ENCODE measurements around the gene F13B.
"Not testable (repeated sequence)": the region's sequence is repeated elsewhere in the genome, so short reads cannot be mapped to it uniquely, and the experiment has no call there.

The F13B gene

GRCh38 chr1:197042676-197043341 lies 24.3 kb downstream of the F13B start:
- no peak for DNase-seq

GRCh38 chr1:197041486-197042353 lies 25.3 kb downstream of the F13B start:
- DNase-seq, result no peak

- DNase-seq, result no peak
These were observed 30.2 kb downstream of the F13B start for GRCh38 chr1:197036861-197037260.

DNA sequence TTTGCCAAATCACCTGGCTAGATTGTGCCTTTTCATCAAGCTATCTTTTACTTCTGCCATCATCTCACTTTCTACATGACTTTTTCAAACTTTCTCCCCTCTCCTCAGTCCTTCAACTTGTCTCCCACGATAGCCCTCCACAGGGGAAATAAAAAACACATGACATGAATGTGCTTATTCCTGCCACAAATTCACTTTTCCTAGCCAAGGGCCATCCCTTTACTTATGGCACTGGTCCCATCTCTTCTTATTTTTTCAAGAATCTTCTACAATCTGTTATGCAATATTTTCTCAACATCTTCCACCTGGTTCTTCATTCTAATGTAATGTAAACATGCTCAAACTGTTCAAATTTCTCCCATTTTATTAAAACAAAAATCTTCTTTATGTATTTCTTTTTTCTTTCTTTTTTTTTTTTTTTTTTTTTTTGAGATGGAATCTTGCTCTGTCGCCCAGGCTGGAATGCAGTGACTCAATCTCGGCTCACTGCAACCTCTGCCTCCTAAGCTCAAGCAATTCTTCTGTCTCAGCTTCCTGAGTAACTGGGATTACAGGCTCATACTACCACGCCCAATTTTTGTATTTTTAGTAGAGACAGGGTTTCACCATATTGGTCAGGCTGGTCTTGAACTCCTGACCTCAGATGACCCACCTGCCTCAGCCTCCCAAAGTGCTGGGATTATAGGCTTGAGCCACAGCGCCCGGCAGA lies 32.3 kb downstream of the F13B start:
- not testable (repeated sequence) for DNase-seq

DNA sequence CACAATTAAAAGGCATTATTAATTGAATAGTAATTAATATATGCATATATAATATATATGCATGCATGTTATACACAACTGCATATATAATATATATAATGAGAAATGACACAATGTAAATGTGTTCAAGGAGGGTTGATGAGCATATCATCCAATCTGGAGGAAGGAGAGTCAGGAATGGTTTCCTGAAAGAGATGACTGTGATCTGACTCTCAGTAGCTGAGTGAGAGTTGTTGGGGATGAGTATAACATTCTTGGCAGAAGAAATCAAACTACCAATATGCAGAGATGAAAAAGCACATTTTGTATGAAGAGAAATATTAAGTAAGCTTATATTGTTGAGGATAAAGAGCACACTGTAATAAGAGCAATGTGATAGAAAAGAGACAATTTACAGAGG lies 37.3 kb downstream of the F13B start:
- DNase-seq, result no peak

GRCh38 chr1:197027359-197027758 lies 39.7 kb downstream of the F13B start:
- DNase-seq, result no peak

GRCh38 chr1:197024460-197024859 lies 42.6 kb downstream of the F13B start:
- DNase-seq, result no peak

DNA sequence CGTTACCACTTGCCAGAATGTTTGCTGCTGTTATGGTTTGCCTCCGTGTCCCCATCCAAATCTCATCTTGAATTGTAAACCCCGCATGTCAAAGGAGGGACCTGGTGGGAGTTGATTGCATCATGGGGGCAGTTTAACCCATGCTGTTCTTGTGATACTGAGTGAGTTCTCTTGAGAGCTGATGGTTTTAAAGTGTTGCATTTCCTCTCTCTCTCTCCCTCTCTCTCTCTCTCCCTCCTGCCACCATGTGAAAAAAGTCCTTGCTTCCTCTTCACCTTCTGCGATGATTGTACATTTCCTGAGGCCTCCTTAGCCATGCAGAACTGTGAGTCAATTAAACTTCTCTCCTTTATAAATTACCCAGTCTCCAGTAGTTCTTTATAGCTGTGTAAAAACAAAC lies 45.3 kb downstream of the F13B start:
- no peak for DNase-seq

DNA sequence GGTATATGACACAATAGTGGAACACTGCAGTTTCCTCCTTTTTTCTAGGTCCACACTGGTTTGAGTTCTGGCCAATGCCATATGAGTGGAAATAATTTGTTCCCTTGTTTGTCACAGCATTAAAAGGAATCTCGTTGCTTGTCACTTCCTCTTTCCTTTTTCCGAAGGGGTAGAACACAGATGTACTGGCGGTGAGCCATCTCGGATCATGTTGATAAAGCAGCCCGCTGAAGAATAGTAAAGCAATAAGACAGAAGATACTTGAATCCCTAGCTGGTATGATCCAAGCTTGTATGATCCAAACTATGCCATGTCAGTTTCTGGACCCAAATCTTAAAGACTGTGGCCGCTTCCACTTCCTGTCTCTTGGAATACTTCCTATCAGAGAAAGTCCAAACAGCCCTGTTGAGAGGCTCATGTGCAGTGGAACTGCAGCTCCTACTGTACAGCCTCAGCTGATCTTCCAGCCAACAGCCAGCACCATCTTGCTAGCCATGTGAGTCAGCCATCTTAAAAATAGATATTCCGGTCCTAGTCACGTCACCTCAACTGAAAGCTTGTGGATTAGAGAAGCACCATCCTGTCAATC lies 49.4 kb downstream of the F13B start:
- DNase-seq, result no peak

- no peak for DNase-seq
These were observed 50.3 kb downstream of the F13B start for GRCh38 chr1:197016751-197017150.

DNA sequence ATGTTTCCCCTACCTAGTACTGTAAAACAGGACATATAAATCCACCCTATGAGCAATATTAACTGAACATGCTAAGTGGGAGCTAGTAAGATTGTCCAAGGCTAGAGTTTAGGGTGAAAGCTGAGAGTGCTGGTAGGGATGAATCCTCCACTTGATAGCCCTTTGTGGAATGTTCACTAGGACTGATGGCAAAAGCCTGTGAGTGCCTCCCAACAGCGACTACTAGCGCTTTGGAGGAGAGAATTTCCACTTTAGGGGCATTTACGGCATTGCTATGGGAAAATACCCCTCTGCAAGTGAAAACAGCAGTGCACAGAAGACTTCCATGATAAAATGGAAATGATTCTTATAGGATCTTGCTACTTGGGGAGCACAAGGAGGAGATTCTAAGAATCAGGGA lies 53.8 kb downstream of the F13B start:
- DNase-seq, result no peak

DNA sequence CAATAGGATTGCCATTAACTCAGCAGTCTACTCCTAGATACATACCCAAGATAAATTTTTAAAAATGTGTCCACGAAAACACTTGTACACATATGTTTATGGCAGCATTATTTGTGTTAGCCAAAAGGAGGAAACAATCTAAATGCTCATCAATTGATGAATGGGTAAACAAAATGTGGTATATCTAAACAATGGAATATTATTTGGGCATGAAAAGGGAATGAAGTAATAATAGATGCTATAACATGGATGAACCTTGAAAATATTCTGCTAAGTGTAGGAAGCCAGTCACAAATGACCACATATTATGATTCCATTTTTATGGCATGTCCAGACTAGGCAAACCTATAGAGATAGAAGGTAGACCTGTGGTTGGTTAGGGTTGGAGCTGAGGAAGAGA lies 55.4 kb downstream of the F13B start:
- DNase-seq, result no peak

DNA sequence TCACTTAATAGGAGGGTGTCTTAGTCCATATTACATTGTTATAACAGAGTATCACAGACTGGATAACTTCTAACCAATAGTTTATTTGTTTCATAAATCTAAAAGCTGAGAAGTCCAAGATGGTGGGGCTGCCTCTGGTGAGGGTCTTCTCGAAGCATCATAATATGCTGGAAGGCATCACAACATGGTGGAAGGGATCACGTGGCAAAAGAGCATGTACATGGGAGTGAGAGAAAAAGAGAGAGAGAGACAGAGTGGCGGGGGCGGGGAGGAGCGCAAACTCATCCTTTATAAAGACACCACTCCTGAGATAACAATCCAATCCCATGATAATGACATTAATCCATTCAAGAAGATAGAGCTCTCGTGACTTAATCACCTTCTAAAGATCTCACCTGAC lies 58.2 kb downstream of the F13B start:
- no peak for DNase-seq

GRCh38 chr1:197003132-197003531 lies 63.9 kb downstream of the F13B start:
- no peak for DNase-seq

DNA sequence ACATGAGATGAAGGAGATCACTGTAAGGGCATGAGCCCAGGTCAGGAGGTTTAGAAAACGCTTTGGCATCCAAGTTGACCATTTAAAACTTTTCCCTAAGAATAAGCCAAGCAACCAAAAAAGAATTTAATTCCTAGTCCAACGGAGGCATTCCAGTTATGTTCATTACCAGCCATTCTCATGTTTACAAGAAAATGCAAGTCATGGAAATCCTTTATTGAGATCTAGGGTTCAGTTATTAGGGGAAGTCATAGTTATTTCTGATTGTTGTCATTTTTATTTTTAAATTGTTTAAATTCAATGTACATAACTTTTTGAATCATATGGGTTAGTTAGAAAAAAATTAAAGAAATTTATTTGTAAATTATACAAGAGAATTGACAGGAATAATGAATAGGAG lies 65.2 kb downstream of the F13B start:
- no peak for DNase-seq

GRCh38 chr1:196997423-196997822 lies 69.6 kb downstream of the F13B start:
- no peak for DNase-seq

GRCh38 chr1:196993916-196994315 lies 73.1 kb downstream of the F13B start:
- no peak for DNase-seq

DNA sequence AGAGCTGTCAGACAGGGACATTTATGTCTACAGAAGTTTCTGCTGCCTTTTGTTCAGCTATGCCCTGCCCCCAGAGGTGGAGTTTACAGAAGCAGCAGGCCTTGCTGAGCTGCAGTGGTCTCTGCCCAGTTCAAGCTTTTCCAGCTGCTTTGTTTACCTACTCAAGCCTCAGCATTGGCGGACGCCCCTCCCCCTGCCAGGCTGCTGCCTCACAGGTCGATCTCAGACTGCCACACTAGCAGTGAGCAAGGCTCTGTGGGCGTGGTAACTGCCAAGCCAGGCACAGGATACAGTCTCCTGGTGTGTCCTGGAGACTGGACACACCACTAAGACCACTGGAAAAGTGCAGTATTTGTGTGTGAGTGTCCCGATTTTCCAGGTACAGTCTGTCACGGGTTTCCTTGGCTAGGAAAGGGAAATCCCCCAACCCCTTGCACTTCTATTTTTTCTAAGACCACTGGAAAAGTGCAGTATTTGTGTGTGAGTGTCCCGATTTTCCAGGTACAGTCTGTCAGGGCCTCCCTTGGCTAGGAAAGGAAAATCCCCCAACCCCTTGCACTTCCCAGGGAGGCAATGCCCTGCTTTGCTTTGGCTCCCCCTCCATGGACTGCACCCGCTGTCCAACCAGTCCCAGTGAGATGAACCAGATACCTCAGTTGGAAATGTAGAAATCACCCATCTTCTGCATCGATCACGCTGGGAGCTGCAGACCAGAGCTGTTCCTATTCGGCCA lies 75.0 kb downstream of the F13B start:
- DNase-seq, result not testable (repeated sequence)

All from effector CD8-positive, alpha-beta T cell (primary cell).